Urothelium cell line (cell line): ENCODE measurements around the gene MLLT3.

Experiments
- DNase-seq: peaks from one replicate; pipeline ENCODE4 v3.0.0; 2011; ENCODE audit warnings: low spot score, mixed read lengths
- FAIRE-seq: peaks from 2 replicates; lab custom pipeline; 2011; peaks lifted over from hg19 to GRCh38; lab: Jason Lieb, UNC

MLLT3 gene

DNA sequence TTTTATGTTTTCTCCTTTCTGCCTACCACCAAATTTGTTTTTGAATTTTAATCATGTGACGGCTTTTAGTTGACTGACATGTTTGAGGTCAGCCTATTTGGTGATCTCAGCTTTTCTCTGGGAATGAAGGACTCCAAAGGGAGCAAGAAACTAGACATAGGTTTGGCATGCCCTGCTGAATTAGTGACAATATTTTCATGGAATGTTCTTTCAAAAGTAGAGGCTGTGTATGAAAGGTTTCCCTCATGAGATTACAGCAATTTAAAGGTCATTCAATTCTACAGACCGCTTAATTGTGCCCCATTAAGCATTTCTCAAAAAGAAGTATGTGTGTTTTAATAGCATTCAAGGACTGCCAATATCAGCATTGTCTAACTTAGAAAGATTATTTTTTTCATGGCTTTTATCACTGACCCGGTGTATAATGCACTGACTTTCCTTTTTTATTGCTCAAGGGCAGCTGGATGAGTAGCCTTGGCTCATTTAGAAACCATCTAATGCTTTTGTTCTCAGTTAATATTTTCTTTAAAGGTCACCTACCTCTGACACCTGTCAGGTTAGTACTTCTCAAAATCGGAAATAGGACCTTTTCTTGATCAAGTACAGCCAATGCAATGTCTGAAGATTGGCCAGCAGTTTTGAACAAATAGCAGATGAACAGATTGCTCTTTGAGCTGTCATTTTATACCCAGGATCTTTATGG, 8.1 kb upstream of the MLLT3 start:
- no peak for FAIRE-seq
- no peak for DNase-seq

- DNase-seq: no peak
- FAIRE-seq: no peak
Observed at GRCh38 chr9:20625003-20625349, 2.7 kb upstream of the MLLT3 start.

DNA sequence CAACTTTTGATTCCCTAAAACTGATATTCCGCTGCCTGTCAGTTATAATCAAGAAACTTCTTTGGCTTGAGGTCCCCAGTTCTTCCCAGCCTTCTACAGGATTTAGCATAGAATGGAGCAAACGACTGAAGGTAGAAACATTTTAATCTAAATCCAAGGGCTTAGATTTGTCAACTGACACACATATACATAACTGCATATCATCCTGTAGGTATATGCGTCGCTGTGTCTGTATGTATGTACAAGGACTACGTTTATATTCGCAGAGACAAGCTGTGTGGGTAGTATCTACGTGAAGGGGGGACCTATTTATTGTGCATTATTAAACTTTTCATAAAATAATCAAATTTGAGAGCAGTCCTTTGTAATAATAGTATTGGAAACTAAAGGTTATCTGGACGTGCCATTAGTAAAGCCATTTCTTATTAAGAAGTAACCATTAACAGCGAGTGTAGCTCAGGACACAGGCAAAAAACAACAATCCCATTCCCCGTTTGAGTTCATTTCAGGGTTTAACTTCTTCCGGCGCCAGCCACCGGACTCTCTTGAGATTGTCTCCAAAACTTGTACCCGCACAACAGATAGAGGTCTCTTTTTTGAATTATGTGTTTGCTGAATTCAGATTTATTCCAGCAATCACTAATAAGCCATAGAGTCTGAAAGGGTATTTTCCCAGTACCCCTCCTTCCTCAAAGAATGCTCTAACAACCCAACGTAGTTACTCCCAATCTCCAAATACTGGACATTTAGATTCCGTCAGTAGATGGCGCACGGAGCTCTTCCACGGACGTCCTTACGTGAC, 2.1 kb upstream of the MLLT3 start:
- DNase-seq: peak; percentile 44
- FAIRE-seq: no peak

GRCh38 chr9:20623748-20624124, 1.4 kb upstream of the MLLT3 start:
- DNase-seq: no peak
- no peak for FAIRE-seq

DNA sequence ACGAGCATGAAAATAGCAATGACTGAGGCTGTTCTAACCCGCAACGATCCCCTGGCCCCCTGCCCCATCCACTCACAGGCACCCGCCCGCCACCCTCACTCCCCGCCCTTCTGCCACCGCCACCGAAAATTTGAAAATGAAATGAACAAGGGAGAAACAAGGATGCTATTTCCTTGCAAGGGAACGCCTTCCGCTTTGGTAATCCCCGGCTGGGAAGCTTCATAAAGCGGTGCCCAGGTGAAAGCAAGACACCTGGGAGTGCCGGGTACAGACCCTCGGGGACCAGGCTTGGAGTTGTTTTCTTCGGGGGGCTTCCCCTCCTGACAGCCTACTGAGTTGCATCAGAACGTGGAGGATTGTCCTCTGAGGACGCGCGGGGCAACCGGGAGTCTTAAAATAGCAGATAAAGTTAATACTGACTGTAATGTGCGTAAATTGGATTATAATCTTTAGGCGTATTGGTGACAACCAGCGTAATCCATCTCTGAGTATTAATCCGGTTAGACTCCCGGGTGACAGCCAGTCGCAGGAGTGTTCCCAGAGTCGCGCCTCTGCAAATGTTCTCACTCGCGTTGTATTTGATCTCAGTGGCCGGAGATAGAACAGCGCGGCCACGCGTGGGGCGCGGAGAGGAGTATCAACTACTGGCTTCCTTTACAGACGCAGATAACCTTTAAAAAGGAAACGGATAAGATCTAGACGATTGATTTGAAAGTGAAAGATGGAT, 885 bp upstream of the MLLT3 start:
- FAIRE-seq: no peak
- DNase-seq: peak; percentile 4

DNA sequence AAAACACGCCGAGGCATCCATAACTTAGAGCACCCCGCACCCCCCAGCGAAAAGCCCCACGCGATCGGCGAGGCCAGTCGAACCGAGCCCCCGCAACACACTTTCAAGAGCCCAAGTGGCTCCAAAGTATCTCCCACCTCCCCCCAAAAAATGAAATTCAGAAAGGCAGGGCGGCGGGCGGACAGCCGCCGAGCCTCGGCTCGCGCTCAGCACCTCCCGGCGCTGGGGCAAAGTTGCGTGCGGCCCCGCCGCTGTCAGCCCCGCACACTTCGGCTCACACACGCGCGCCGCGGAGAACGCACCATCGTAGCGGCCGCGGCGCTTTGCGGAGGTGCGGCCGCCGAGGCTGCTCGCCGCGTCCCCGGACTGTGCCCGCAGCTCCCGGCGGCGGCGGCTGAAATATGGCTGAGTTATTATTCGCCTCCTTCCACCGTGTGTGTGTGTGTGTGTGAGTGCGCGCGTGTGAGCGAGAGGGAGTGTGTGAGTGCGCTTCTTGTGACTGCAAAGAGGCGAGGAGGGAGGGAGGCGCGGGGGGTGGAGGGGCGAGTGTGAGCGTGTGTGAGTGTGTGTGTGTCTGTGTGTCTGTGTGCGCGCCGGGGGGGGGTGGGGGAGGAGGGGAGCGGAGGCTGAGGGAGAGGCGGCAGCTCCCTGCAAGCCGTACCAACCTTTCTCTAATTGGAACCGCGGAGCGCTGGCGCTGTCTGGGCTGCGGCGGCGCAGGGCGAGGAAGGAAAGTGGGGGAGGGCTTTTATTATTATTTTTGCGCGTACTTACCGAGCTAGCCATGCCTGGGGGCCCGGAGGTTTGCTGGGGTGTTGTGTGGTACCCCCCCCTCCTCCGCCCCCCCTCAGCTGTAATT, 599 bp downstream of the MLLT3 start:
- DNase-seq (peak; percentile 39), FAIRE-seq (no peak)

- DNase-seq (peak; percentile 8), FAIRE-seq (no peak)
Observed at GRCh38 chr9:20620650-20621470, 1.4 kb downstream of the MLLT3 start.

DNA sequence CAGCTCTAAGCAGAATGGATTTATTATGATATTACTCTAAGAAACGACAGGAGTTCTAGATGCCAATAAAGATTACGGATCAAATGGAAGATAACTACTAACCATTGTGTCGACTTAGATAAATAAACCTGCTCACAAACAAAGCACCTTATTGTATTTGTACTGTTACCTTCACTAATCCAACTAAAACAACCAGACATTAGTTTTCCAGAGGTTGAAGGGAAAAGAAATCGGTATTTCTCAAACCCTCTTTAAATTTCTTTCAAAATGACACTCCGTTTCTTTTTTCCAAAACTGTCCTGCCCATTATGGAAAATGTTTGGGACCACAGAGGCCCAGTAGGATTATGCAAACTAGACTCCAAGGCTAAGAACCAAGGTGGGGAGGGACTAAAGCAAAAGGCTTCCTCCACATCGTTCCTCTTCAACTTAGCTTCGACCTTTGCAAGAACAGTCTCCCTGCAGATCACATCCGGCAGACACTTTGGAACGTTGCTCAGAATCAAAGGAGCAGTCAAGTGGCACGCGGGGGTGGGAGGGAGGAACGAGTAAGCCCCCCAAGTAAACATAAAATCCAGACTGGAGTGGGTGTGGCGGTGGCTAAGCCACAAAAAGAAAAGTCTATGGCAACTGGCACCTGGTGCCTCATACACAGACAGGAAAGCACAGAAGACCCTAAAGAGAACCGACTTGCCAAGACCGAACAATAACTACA, 2.7 kb downstream of the MLLT3 start:
- DNase-seq (no peak), FAIRE-seq (no peak)

DNA sequence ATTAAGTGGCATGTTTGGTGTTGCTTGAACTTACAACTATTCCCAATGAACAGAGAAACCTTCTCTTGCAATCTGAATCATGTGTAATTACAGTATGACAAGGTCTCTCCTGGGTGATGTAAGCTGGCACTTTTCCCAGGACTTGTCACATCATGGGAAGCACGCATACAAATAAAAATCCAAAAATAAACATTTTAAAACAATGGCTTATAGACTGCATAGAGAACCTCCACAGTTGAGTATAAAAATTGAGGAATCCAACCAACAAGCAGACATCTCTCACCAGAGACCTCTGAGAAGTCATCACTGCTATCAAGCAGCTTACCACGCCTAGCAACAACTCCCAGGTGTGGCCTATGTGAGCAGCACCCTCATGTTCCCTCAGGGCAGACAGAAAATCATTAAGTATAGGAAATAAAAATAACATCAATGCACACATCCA, 3.9 kb downstream of the MLLT3 start:
- DNase-seq (peak; percentile 5), FAIRE-seq (no peak)

- FAIRE-seq (no peak), DNase-seq (no peak)
Observed at GRCh38 chr9:20616808-20617207, 5.5 kb downstream of the MLLT3 start.

DNA sequence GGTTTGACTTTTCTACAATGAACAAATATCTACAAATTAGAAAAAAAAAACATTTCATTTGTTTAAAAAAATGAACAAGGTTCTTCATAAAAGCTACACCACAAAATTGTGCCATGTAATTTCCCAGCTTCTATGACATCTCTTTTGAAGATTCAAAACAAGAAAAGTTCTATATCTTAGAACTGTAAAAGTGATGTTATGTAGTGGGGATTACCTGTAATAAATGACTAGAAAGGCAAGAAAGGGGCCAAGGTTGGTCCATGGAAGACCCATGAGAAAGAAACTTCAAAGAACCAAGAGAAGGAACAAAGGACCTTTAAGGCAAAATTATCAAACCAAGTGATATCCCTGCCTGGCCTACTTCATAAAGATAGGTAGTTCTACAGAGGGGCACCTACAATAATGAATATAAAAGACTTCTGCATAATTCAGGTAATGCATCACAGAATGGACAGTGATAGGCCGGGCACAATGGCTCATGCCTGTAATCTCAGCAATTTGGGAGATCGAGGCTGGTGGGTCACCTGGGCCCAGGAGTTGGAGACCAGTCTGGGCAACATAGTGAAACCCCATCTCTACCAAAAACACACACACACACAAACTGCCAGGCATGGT, 7.6 kb downstream of the MLLT3 start:
- DNase-seq (no peak), FAIRE-seq (no peak)

- FAIRE-seq (no peak), DNase-seq (no peak)
Observed at GRCh38 chr9:20611691-20612287, 10.5 kb downstream of the MLLT3 start.

- FAIRE-seq (no peak), DNase-seq (no peak)
Observed at GRCh38 chr9:20610591-20610990, 11.7 kb downstream of the MLLT3 start.

DNA sequence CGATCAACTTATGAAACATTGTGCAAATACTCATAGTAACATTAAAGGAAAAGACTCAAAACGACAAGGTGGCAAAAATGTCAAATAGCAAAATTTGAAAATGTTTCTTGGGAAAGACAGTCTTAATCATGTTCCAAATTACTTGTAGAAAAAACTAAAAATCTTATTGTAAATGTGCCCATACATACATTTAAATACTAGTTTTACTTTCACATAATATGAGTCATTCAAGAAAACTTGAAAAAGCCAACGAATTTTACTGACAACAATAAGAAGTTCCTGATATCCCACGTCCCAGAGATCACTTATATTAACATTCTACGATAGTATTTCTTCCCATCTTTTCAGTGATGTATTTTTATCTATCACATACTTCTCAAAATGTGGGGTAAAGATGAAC, 13.7 kb downstream of the MLLT3 start:
- FAIRE-seq (no peak), DNase-seq (no peak)

DNA sequence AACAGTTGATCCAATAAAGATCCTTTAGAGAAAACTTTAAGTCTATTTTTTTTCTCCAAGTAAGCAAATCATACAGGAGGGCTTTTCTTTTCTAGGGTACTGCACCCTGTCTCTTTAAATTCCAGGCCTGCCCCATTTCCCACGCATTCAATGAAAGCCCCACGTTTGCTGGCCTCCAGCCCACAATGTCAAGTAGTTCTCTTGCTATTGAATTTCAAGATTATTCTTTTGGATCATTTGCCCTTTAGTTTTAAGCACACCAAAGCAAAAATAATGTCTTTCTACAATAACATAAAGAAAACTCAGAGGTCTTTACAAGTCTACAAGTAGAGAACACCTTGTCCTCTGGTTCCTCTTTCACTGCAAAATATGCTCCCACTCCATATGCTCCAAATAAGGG, 15.6 kb downstream of the MLLT3 start:
- no peak for DNase-seq
- no peak for FAIRE-seq

DNA sequence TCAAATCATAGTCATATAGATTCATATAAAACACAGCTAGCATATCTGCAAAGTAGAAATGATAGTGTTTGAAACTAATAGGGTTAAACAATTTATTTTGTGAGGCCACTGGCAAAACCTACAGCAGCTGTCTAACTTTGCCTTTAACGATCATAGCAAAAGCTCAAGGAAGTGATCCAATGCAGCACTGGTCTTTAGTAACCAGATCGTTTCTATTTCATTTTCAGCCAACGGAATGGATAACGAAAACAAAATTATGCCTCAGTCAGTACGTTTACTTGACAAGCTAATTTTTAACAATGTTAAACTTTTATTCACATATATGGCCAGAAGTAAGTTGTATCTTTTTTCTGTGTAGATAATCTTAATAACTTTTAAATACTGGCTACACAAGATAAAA, 17.7 kb downstream of the MLLT3 start:
- DNase-seq (no peak), FAIRE-seq (no peak)

DNA sequence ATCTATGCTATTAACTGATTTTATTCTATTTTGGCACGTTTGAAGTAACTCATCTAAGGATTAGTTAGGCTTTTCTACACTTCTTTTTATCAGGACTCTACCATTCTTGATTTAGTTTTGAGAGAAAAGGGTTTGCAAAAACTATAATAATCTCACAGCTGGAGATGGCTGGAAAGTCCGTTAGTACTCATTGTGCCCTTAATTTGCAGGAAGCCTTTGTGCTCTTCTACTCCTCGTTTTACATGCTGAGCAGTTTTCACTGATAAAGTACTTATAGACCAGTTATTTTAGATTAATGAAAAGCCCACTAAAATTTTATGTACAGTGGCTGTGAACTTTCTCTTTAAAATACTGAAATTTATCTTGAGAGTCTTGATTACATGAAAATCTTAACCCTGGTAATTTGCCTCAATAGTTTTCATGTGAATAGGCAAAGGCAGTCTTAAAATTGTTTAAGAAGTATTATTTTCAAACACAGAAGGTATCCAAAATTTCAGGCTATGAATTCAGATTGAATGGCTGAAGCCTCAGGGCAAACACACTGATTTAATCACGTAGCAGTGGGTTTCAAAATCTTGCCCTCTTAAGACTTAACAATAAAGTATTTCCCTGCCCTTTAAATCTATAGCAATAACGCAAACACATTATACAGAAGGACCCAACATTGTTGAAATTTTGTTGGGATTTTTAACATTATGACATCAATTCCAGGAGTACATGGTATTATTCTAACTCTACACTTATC, 18.6 kb downstream of the MLLT3 start:
- DNase-seq (no peak), FAIRE-seq (no peak)

DNA sequence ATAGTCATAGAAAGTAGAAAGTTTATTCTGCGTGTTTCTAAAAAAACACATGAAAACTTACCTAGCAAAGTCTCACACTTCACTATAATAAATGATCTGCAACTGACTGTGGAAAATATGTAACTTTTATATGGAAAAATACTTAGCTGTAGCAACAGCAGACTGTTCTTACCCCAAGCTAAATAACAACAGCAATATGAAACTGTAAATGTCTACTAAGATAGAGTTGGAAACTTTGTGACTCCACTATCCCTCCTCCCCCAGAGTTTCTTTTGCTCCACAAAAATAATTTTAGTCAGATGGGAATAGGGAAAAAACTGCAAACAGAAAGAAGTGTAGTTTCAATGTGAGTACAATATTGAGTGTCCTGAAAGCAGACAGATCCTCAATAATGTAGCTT, 21.0 kb downstream of the MLLT3 start:
- no peak for DNase-seq
- no peak for FAIRE-seq
